ENCODE data around the gene GABBR2. TPM values are rescaled to one million over a fixed set of nuclear protein-coding genes. Genes with fewer than 3 reads are reported as not detected.

The GABBR2 gene
- total RNA-seq, 4 donors from 2014 or later = 2.4 to 13.6 (median 10.0) TPM

- Histone ChIP-seq H3K36me3 (peaks cover 9 to 13% of the 10 kb centered on the region in 2 donors), H3K27ac (no peak overlapping the region), H3K4me3 (replicated peaks in 1 of 3) (no peak overlapping the region), H3K27me3 (no peaks in the 10 kb centered on the region), H3K9me3 (no peaks in the 10 kb centered on the region), H3K4me1 (no peaks in the 10 kb centered on the region)
- no peak for TF ChIP-seq CTCF (IDR thresholded peaks at IDR 0.05)
- no peak for TF ChIP-seq POLR2A (IDR thresholded peaks at IDR 0.05)
- WGBS, 2 donors = 83% methylated on average over 4 to 5 of the region's 5 CpGs
- intact Hi-C loops (cut with DNase I) = no loop called here
- DNase-seq = no peak
Observed at GRCh38 chr9:98730871-98731270, 22.1 kb upstream of the GABBR2 start.

DNA sequence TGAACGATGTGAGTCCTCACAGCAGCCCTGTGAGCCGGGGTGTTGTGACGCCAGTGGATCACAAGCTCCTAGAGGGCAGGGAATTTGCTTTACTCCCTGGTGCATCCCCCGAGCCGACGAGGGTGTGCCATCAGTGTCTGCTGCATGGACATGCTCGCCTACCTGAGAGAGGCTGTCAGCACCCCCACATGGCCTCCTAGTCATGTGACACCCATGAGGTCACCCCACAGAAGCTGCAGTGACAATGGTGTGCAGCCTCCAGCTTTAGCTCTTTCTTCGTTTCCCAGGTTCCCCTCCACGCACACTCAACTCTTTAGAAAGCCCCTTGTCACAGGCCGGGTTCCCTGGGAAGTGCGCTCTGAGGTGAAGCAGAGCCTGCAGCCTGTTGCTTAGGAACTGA, 19.8 kb upstream of the GABBR2 start:
- no peaks in the 10 kb centered on the region for H3K27me3 ChIP-seq
- no peak for DNase-seq
- H3K36me3 ChIP-seq = no peaks in the 10 kb centered on the region
- TF ChIP-seq POLR2A (IDR thresholded peaks at IDR 0.05) = no peak
- no peak for TF ChIP-seq CTCF (IDR thresholded peaks at IDR 0.05)
- intact Hi-C loops (cut with DNase I) = no loop called here
- H3K9me3 ChIP-seq = no peaks in the 10 kb centered on the region
- no peak overlapping the region for H3K4me3 ChIP-seq (replicated peaks in 1 of 3)
- WGBS, 2 donors = 78 to 80% methylated on average over 11 of the region's 11 CpGs
- no peaks in the 10 kb centered on the region for H3K4me1 ChIP-seq
- no peak overlapping the region for H3K27ac ChIP-seq

- Histone ChIP-seq H3K4me3 (replicated peaks in 1 of 3) (no peak overlapping the region), H3K27me3 (no peaks in the 10 kb centered on the region), H3K4me1 (no peaks in the 10 kb centered on the region), H3K9me3 (no peaks in the 10 kb centered on the region), H3K27ac (no peak overlapping the region), H3K36me3 (no peaks in the 10 kb centered on the region)
- TF ChIP-seq CTCF (IDR thresholded peaks at IDR 0.05) = no peak
- no peak for TF ChIP-seq POLR2A (IDR thresholded peaks at IDR 0.05)
- intact Hi-C loops (cut with DNase I) = no loop called here
- WGBS, 2 donors = 11 to 27% methylated on average over 3 to 7 of the region's 7 CpGs
- DNase-seq = peak in 1 of 2 donors; percentile 20
Observed at GRCh38 chr9:98727428-98727827, 18.7 kb upstream of the GABBR2 start.

DNA sequence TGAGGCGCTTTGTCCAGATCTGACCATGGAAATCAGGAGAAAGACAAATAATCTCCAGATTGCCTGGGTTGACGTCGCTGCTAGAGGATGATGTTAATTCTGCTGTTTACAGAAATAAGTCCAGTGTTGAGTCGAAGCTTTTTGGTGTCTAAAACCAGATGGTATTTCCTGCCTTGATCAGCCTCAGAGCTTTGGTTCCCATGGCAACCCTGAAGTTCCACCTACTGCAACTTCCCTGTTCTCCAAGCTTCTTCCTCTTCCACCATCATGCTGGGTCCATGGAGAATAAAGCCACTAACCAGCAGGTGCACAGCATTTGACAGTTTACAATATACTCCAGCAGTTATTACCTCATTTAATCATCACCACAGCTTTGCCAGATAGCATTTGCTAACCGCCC, 18.0 kb upstream of the GABBR2 start:
- intact Hi-C loops (cut with DNase I) = no loop called here
- Histone ChIP-seq H3K27ac (no peak overlapping the region), H3K36me3 (no peaks in the 10 kb centered on the region), H3K27me3 (no peaks in the 10 kb centered on the region), H3K4me1 (no peaks in the 10 kb centered on the region), H3K9me3 (no peaks in the 10 kb centered on the region), H3K4me3 (replicated peaks in 1 of 3) (no peak overlapping the region)
- DNase-seq = no peak
- WGBS, 2 donors = 68 to 78% methylated on average over 5 of the region's 5 CpGs
- no peak for TF ChIP-seq CTCF (IDR thresholded peaks at IDR 0.05)
- no peak for TF ChIP-seq POLR2A (IDR thresholded peaks at IDR 0.05)

DNA sequence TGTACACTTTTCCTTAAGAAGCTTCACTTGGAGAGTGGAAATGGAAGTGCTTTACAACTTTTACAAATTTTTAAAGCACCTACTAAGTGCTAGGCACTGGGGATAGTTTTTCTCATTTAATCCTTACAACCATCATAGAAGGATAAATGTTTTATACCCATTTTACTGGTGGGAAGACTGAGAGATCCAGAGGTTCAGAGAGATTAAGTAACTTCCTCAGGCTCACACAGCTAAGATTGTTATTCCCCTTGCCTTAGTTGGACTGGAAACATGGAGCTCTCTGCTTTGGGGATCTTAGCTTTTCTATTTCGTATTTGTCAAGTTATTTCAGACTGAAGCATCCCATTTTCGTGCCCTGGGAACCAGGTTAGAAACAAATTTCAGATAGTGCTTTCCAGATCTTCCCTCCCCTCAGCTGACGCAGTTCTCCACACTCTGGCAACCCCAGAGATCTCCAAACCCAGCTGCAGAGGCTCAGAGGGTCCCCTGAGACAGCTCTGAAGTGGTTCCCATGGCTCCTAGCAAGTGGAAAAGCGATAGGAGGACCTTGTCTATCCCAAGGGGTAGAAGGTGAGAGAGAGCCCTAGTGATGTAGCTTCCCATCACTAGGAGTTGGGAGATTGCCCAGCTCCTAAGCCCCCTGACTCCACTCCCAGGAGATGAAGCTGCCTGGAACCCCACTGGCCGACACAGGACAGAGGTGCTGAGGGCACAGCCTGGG, 16.2 kb upstream of the GABBR2 start:
- H3K4me3 ChIP-seq (replicated peaks in 1 of 3) = no peak overlapping the region
- WGBS, 2 donors = 64 to 72% methylated on average over 5 of the region's 5 CpGs
- intact Hi-C loops (cut with DNase I) = no loop called here
- H3K36me3 ChIP-seq = no peaks in the 10 kb centered on the region
- no peaks in the 10 kb centered on the region for H3K4me1 ChIP-seq
- H3K27ac ChIP-seq = no peak overlapping the region
- H3K27me3 ChIP-seq = no peaks in the 10 kb centered on the region
- H3K9me3 ChIP-seq = no peaks in the 10 kb centered on the region
- no peak for TF ChIP-seq POLR2A (IDR thresholded peaks at IDR 0.05)
- no peak for DNase-seq
